A673 (cell line): ENCODE data around the gene GIMAP5. TPM values are rescaled to one million over a fixed set of nuclear protein-coding genes. Genes with fewer than 3 reads are reported as not detected.

Experiments used
- BruUV-seq: library from RNA; stranded (reverse); fragments of 400-500 nt; replicated peaks from 2 replicates; lab custom pipeline; 2021; lab: Mats Ljungman, UMichigan
- CTCF ChIA-PET: fragments of 300-600 bp; sonication (Branson Sonifier 250); formaldehyde crosslinking; loops from one replicate; lab custom pipeline; 2022; ENCODE audit warnings: antibody characterized with exemption; lab: Charles Lee
- POLR2A ChIA-PET: fragments of 300-600 bp; sonication (Branson Sonifier 250); formaldehyde crosslinking; loops from one replicate; lab custom pipeline; 2022; ENCODE audit warnings: antibody characterized with exemption; ENCODE audit not compliant: low non-redundant PET; lab: Charles Lee
- DNase-seq: peaks from one replicate; pipeline ENCODE4 v3.0.0-alpha.2; 2015; ENCODE audit warnings: low spot score
- H3K27ac ChIP-seq: fragments of 200-600 bp; sonication (generic); 2 replicates; pipeline ENCODE4 v1.5.1; 2016; ENCODE audit warnings: mixed run types, low read depth, mild to moderate bottlenecking, mixed read lengths, antibody characterized with exemption, low read length; ENCODE audit not compliant: poor library complexity, severe bottlenecking
- H3K27me3 ChIP-seq: fragments of 200-600 bp; sonication (generic); replicated peaks from 2 replicates; pipeline ENCODE4 v1.6.1; 2017; ENCODE audit warnings: mixed run types, low read depth, mild to moderate bottlenecking, mixed read lengths, antibody characterized with exemption, low read length; ENCODE audit not compliant: insufficient read depth, poor library complexity
- H3K36me3 ChIP-seq: fragments of 200-600 bp; sonication (generic); 2 replicates; pipeline ENCODE4 v1.6.1; 2016; ENCODE audit warnings: mixed run types, mild to moderate bottlenecking, mixed read lengths, antibody characterized with exemption, low read length; ENCODE audit not compliant: insufficient read depth, poor library complexity, severe bottlenecking
- H3K4me1 ChIP-seq: fragments of 200-600 bp; sonication (generic); 2 replicates; pipeline ENCODE4 v1.6.1; 2017; ENCODE audit warnings: mixed run types, mild to moderate bottlenecking, mixed read lengths, antibody characterized with exemption, low read length; ENCODE audit not compliant: insufficient read depth, poor library complexity, severe bottlenecking
- H3K4me3 ChIP-seq: fragments of 200-600 bp; sonication (generic); 2 replicates; pipeline ENCODE4 v1.5.1; 2016; ENCODE audit warnings: low read depth, mixed run types, mild to moderate bottlenecking, mixed read lengths, low read length; ENCODE audit not compliant: poor library complexity, severe bottlenecking
- H3K9me3 ChIP-seq: fragments of 200-600 bp; sonication (generic); 2 replicates; pipeline ENCODE4 v1.6.1; 2016; ENCODE audit warnings: mixed run types, low read depth, mild to moderate bottlenecking, mixed read lengths, antibody characterized with exemption, low read length; ENCODE audit not compliant: poor library complexity, severe bottlenecking
- CTCF ChIP-seq: fragments of 300-800, 200-600 bp; sonication (generic); conservative IDR thresholded peaks from 2 replicates; pipeline ENCODE4 v1.5.1; 2017; ENCODE audit warnings: low read depth, mild to moderate bottlenecking, antibody characterized with exemption, low read length, moderate library complexity, mixed read lengths
- EZH2 ChIP-seq: fragments of 200-600 bp; sonication (generic); IDR thresholded peaks from 2 replicates; pipeline ENCODE4 v1.6.1; 2017; ENCODE audit warnings: borderline replicate concordance, low read depth, mild to moderate bottlenecking, mixed read lengths, antibody characterized with exemption, low read length; ENCODE audit not compliant: poor library complexity, severe bottlenecking
- intact Hi-C: fragments of 100-400 bp; cut with micrococcal nuclease; formaldehyde crosslinking; loops from one replicate; pipeline ENCODE4 v1.10.0; 2022; ENCODE audit not compliant: unreplicated experiment
- total RNA-seq: library from RNA; stranded (reverse); gene quantifications from 2 replicates; pipeline ENCODE4 v1.2.3, GENCODE V29; 2021

Gene GIMAP5
- total RNA-seq, 1 experiment from 2014 or later: 0.58 TPM

- TF ChIP-seq CTCF: no peak
- TF ChIP-seq EZH2: no peak
- intact Hi-C loops: no loop called here
- CTCF ChIA-PET: no interaction called here
- Histone ChIP-seq H3K4me1 (no peaks in the 10 kb centered on the region), H3K9me3 (no peaks in the 10 kb centered on the region), H3K27ac (no peak within 1 kb of the TSS), H3K36me3 (no peaks in the 10 kb centered on the region), H3K27me3 (no peaks in the 10 kb centered on the region), H3K4me3 (no peak within 1 kb of the TSS)
- DNase-seq: no peak
- POLR2A ChIA-PET: no interaction called here
- BruUV-seq: no TSS peak
Measured at GRCh38 chr7:150716368-150716767, 20.9 kb upstream of the GIMAP5 start, which contains the start of gene GIMAP1. Gene GIMAP1, plus strand, starts transcription at chr7:150716613. Its CDS starts 2,435 bp downstream, at chr7:150719048.

GRCh38 chr7:150716939-150717338, 20.3 kb upstream of the GIMAP5 start:
- ChIA-PET POLR2A (no interaction called here), CTCF (no interaction called here)
- no peak for DNase-seq
- TF ChIP-seq CTCF (no peak), EZH2 (no peak)
- BruUV-seq: no TSS peak
- Histone ChIP-seq H3K4me1 (no peaks in the 10 kb centered on the region), H3K4me3 (no peak overlapping the region), H3K36me3 (no peaks in the 10 kb centered on the region), H3K27ac (no peak overlapping the region), H3K9me3 (no peaks in the 10 kb centered on the region), H3K27me3 (no peaks in the 10 kb centered on the region)
- intact Hi-C loops: no loop called here

GRCh38 chr7:150717814-150718420, 19.3 kb upstream of the GIMAP5 start:
- intact Hi-C loops: no loop called here
- no peak for DNase-seq
- CTCF ChIA-PET: no interaction called here
- no peak overlapping the region for H3K27ac ChIP-seq
- no peaks in the 10 kb centered on the region for H3K27me3 ChIP-seq
- no peaks in the 10 kb centered on the region for H3K9me3 ChIP-seq
- TF ChIP-seq EZH2: no peak
- TF ChIP-seq CTCF: no peak
- no peaks in the 10 kb centered on the region for H3K4me1 ChIP-seq
- H3K4me3 ChIP-seq: no peak overlapping the region
- H3K36me3 ChIP-seq: no peaks in the 10 kb centered on the region
- no TSS peak for BruUV-seq
- POLR2A ChIA-PET: no interaction called here
